Vagina (tissue), 2 donors: ENCODE measurements around the gene DGAT2L6. TPM values are rescaled to one million over a fixed set of nuclear protein-coding genes. Genes with fewer than 3 reads are reported as not detected.

Experiments used
- DNase-seq, 2 donors: peaks; one replicate each; pipeline ENCODE4 v3.0.0-alpha.2; 2017; ENCODE audit errors: extremely low spot score in 2 of 2
- H3K27ac ChIP-seq: fragments of 200-600 bp; sonication (generic); one replicate; pipeline ENCODE4 v1.5.1; 2019
- H3K27me3 ChIP-seq: fragments of 200-600 bp; sonication (generic); one replicate; pipeline ENCODE4 v1.5.1; 2019
- H3K36me3 ChIP-seq, 2 donors: fragments of 200-600 bp; sonication (generic); one replicate each; pipeline ENCODE4 v1.5.1; 2017 to 2019
- H3K4me1 ChIP-seq: fragments of 200-600 bp; sonication (generic); one replicate; pipeline ENCODE4 v1.5.1; 2019
- H3K4me3 ChIP-seq, 2 donors: fragments of 200-600 bp; sonication (generic); 1 replicate in 1 of 2; 2 replicates in 1 of 2; pipeline ENCODE4 v1.5.1; 2016 to 2019
- H3K9me3 ChIP-seq: fragments of 200-600 bp; sonication (generic); one replicate; pipeline ENCODE4 v1.5.1; 2019
- CTCF ChIP-seq, 3 experiments: fragments of 450-650 bp in 2 of 3; fragments of 200-600 bp in 1 of 3; sonication (generic) in 1 of 3; IDR thresholded peaks; one replicate each; pipeline ENCODE4 v1.5.1; 2017 to 2019; ENCODE audit warnings: antibody characterized with exemption in 3 of 3, mild to moderate bottlenecking in 2 of 3, moderate library complexity in 2 of 3
- POLR2A ChIP-seq, 2 donors: fragments of 450-650 bp; IDR thresholded peaks; one replicate each; pipeline ENCODE4 v1.6.1; 2017; ENCODE audit warnings: antibody characterized with exemption in 2 of 2, mild to moderate bottlenecking in 2 of 2, moderate library complexity in 2 of 2
- POLR2AphosphoS5 ChIP-seq, 2 donors: sonication (generic); formaldehyde crosslinking; IDR thresholded peaks; one replicate each; pipeline ENCODE4 v1.9.0; 2017; ENCODE audit warnings: antibody characterized with exemption in 2 of 2, mild to moderate bottlenecking in 2 of 2, low read depth in 1 of 2; ENCODE audit not compliant: insufficient read depth in 1 of 2
- intact Hi-C: fragments of 100-400 bp; cut with DNase I; formaldehyde crosslinking; loops from one replicate; pipeline ENCODE4 v1.15.1; 2023
- total RNA-seq: library from RNA; depleted of rRNA; stranded (reverse); fragments of >200 nt; gene quantifications from one replicate; pipeline ENCODE4 v1.2.3, GENCODE V29; 2016

DGAT2L6 gene
- total RNA-seq, 1 donor from 2014 or later, result not detected

GRCh38 chrX:70133303-70134115, 43.8 kb upstream of the DGAT2L6 start, which contains the start of gene IGBP1:
Gene IGBP1 (plus strand): TSS chrX:70133447. CDS start chrX:70133948, 501 bp downstream.
- H3K27me3 ChIP-seq, result no peaks in the 10 kb centered on the region
- peak within 1 kb of the TSS; percentile 81 for H3K27ac ChIP-seq
- peak within 1 kb of the TSS; percentile 35 to 69 for H3K4me3 ChIP-seq
- TF ChIP-seq CTCF (IDR thresholded peaks at IDR 0.05) (peak in 2 of 3 experiments; percentile 4 to 38), POLR2AphosphoS5 (IDR thresholded peaks at IDR 0.05; ENCODE audit: insufficient read depth in 1 of 2, low read depth in 1 of 2) (peak; percentile 38 to 54), POLR2A (IDR thresholded peaks at IDR 0.05) (no peak)
- no peaks in the 10 kb centered on the region for H3K9me3 ChIP-seq
- peak in 1 of 2 donors; percentile 88 for DNase-seq
- peaks cover 13% of the 10 kb centered on the region for H3K4me1 ChIP-seq
- intact Hi-C loops, result no loop called here
- H3K36me3 ChIP-seq, result no peaks in the 10 kb centered on the region

GRCh38 chrX:70134116-70134477, 43.2 kb upstream of the DGAT2L6 start:
- no peak for DNase-seq
- Histone ChIP-seq H3K4me3 (peak overlapping the region; percentile 35 to 69), H3K4me1 (peaks cover 13% of the 10 kb centered on the region), H3K9me3 (no peaks in the 10 kb centered on the region), H3K27me3 (no peaks in the 10 kb centered on the region), H3K36me3 (no peaks in the 10 kb centered on the region), H3K27ac (peak overlapping the region; percentile 55)
- intact Hi-C loops, result no loop called here
- TF ChIP-seq CTCF (IDR thresholded peaks at IDR 0.05), result no peak
- no peak for TF ChIP-seq POLR2AphosphoS5 (IDR thresholded peaks at IDR 0.05; ENCODE audit: insufficient read depth in 1 of 2, low read depth in 1 of 2)
- TF ChIP-seq POLR2A (IDR thresholded peaks at IDR 0.05), result no peak

- no peak overlapping the region for H3K27ac ChIP-seq
- no peaks in the 10 kb centered on the region for H3K9me3 ChIP-seq
- H3K36me3 ChIP-seq, result no peaks in the 10 kb centered on the region
- H3K27me3 ChIP-seq, result no peaks in the 10 kb centered on the region
- no peak overlapping the region for H3K4me3 ChIP-seq
- peaks cover 13% of the 10 kb centered on the region for H3K4me1 ChIP-seq
- TF ChIP-seq POLR2A (IDR thresholded peaks at IDR 0.05) (no peak), POLR2AphosphoS5 (IDR thresholded peaks at IDR 0.05; ENCODE audit: insufficient read depth in 1 of 2, low read depth in 1 of 2) (no peak), CTCF (IDR thresholded peaks at IDR 0.05) (no peak)
- intact Hi-C loops, result no loop called here
- DNase-seq, result no peak
Observed at GRCh38 chrX:70138622-70139021, 38.7 kb upstream of the DGAT2L6 start.

- TF ChIP-seq POLR2A (IDR thresholded peaks at IDR 0.05) (no peak), CTCF (IDR thresholded peaks at IDR 0.05) (no peak), POLR2AphosphoS5 (IDR thresholded peaks at IDR 0.05; ENCODE audit: insufficient read depth in 1 of 2, low read depth in 1 of 2) (no peak)
- intact Hi-C loops, result no loop called here
- no peak for DNase-seq
Observed at GRCh38 chrX:70139736-70140135, 37.5 kb upstream of the DGAT2L6 start.

GRCh38 chrX:70141373-70141772, 35.9 kb upstream of the DGAT2L6 start:
- TF ChIP-seq CTCF (IDR thresholded peaks at IDR 0.05) (no peak), POLR2AphosphoS5 (IDR thresholded peaks at IDR 0.05; ENCODE audit: insufficient read depth in 1 of 2, low read depth in 1 of 2) (no peak), POLR2A (IDR thresholded peaks at IDR 0.05) (no peak)
- Histone ChIP-seq H3K4me1 (no peaks in the 10 kb centered on the region), H3K27ac (no peak overlapping the region), H3K4me3 (no peak overlapping the region), H3K9me3 (no peaks in the 10 kb centered on the region), H3K27me3 (no peaks in the 10 kb centered on the region), H3K36me3 (no peaks in the 10 kb centered on the region)
- intact Hi-C loops, result no loop called here
- DNase-seq, result no peak

More at GRCh38 chrX:70139736-70140135, 37.5 kb upstream of the DGAT2L6 start:
- no peaks in the 10 kb centered on the region for H3K9me3 ChIP-seq
- H3K36me3 ChIP-seq, result no peaks in the 10 kb centered on the region
- H3K4me3 ChIP-seq, result no peak overlapping the region
- no peak overlapping the region for H3K27ac ChIP-seq
- no peaks in the 10 kb centered on the region for H3K27me3 ChIP-seq
- H3K4me1 ChIP-seq, result peaks cover 11% of the 10 kb centered on the region
